Uterus (tissue), 2 donors: ENCODE measurements around the gene TMPRSS11E.

Experiments
- POLR2A ChIP-seq, 2 donors: fragments of 450-650 bp; IDR thresholded peaks; one replicate each; pipeline ENCODE4 v1.6.1; 2016; ENCODE audit warnings: antibody characterized with exemption in 2 of 2, mild to moderate bottlenecking in 1 of 2, moderate library complexity in 1 of 2
- TF ChIP-seq, protein P1 (sequence below), 4 experiments: fragments of 200-600 bp in 2 of 4; fragments of 450-650 bp in 2 of 4; sonication (generic) in 2 of 4; IDR thresholded peaks; one replicate each; pipeline ENCODE4 v1.5.1; 2016 to 2019; ENCODE audit warnings: antibody characterized with exemption in 4 of 4, mild to moderate bottlenecking in 2 of 4, moderate library complexity in 1 of 4

DNA sequence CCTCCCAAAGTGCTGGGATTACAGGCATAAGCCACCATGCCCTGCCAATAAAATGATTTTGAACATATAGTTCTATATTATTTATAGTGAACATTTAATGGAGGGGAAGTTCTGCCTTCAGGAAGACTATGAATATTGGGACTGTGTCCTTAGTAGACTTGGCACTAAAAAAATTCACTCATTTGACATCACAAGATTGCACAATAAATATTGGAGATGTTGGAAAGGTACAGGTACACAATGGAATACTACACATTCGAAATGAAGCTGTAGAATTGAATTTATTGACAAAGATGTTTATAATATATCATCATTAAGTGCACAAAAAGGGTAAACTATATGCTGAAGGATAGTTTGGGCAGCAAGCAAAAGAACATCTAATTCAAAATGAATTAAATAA lies 13.0 kb upstream of the TMPRSS11E start:
- TF ChIP-seq, protein P1, sequence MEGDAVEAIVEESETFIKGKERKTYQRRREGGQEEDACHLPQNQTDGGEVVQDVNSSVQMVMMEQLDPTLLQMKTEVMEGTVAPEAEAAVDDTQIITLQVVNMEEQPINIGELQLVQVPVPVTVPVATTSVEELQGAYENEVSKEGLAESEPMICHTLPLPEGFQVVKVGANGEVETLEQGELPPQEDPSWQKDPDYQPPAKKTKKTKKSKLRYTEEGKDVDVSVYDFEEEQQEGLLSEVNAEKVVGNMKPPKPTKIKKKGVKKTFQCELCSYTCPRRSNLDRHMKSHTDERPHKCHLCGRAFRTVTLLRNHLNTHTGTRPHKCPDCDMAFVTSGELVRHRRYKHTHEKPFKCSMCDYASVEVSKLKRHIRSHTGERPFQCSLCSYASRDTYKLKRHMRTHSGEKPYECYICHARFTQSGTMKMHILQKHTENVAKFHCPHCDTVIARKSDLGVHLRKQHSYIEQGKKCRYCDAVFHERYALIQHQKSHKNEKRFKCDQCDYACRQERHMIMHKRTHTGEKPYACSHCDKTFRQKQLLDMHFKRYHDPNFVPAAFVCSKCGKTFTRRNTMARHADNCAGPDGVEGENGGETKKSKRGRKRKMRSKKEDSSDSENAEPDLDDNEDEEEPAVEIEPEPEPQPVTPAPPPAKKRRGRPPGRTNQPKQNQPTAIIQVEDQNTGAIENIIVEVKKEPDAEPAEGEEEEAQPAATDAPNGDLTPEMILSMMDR (IDR thresholded peaks at IDR 0.05) = no peak
- TF ChIP-seq POLR2A (IDR thresholded peaks at IDR 0.05) = no peak
